RWPE2 (cell line): Measurements from ENCODE around the gene SIPA1L2.

Source experiments
- ATAC-seq: fragments of 200-7000 bp; cut with Tn5 transposase; 3 replicates; pipeline ENCODE4 v1.9.1; 2021; ENCODE audit warnings: low read depth
- DNase-seq: peaks from one replicate; pipeline ENCODE4 v3.0.0-alpha.2; 2020; ENCODE audit warnings: low spot score
- H3K27ac ChIP-seq: fragments of 450-650 bp; 2 replicates; pipeline ENCODE4 v1.5.1; 2017; ENCODE audit warnings: mild to moderate bottlenecking; ENCODE audit not compliant: poor library complexity, severe bottlenecking
- H3K27me3 ChIP-seq: fragments of 250-450 bp; sonication (Bioruptor Pico); 2 replicates; pipeline ENCODE4 v1.5.1; 2021; ENCODE audit warnings: mild to moderate bottlenecking, moderate library complexity; ENCODE audit not compliant: insufficient read depth, poor library complexity, severe bottlenecking
- H3K36me3 ChIP-seq: fragments of 250-450 bp; sonication (Bioruptor Pico); 2 replicates; pipeline ENCODE4 v1.5.1; 2020; ENCODE audit warnings: low read depth, mild to moderate bottlenecking, moderate library complexity
- H3K4me1 ChIP-seq: fragments of 250-450 bp; sonication (Bioruptor Pico); 2 replicates; pipeline ENCODE4 v1.5.1; 2021; ENCODE audit warnings: mild to moderate bottlenecking, moderate library complexity; ENCODE audit not compliant: insufficient read depth, poor library complexity, severe bottlenecking
- H3K4me3 ChIP-seq: fragments of 250-450 bp; sonication (Bioruptor Pico); 2 replicates; pipeline ENCODE4 v1.5.1; 2021; ENCODE audit warnings: mild to moderate bottlenecking, moderate library complexity; ENCODE audit not compliant: severe bottlenecking
- H3K9me3 ChIP-seq: fragments of 250-450 bp; sonication (Bioruptor Pico); 2 replicates; pipeline ENCODE4 v1.5.1; 2021; ENCODE audit warnings: mild to moderate bottlenecking, moderate library complexity; ENCODE audit not compliant: severe bottlenecking
- CTCF ChIP-seq: fragments of 450-650 bp; IDR thresholded peaks from one replicate; pipeline ENCODE4 v1.5.1; 2017; ENCODE audit warnings: mild to moderate bottlenecking, moderate library complexity; ENCODE audit not compliant: poor library complexity, severe bottlenecking

The SIPA1L2 gene

GRCh38 chr1:232635279-232635678 lies 5.3 kb upstream of the SIPA1L2 start:
- Histone ChIP-seq H3K27me3 (no peaks in the 10 kb centered on the region), H3K4me3 (no peak overlapping the region), H3K27ac (no peak overlapping the region), H3K36me3 (no peaks in the 10 kb centered on the region), H3K4me1 (no peaks in the 10 kb centered on the region), H3K9me3 (no peaks in the 10 kb centered on the region)
- TF ChIP-seq CTCF, result no peak
- ATAC-seq (no peak), DNase-seq (no peak)

- ATAC-seq, result no peak
- H3K27ac ChIP-seq, result no peak overlapping the region
- no peaks in the 10 kb centered on the region for H3K27me3 ChIP-seq
- no peak for DNase-seq
- TF ChIP-seq CTCF, result no peak
- H3K4me3 ChIP-seq, result no peak overlapping the region
- H3K4me1 ChIP-seq, result peaks cover under 1% of the 10 kb centered on the region
- H3K36me3 ChIP-seq, result no peaks in the 10 kb centered on the region
- no peaks in the 10 kb centered on the region for H3K9me3 ChIP-seq
These were observed 4.2 kb upstream of the SIPA1L2 start for GRCh38 chr1:232634096-232634495.

GRCh38 chr1:232630894-232631195 lies 912 bp upstream of the SIPA1L2 start:
- peaks cover 9% of the 10 kb centered on the region for H3K4me1 ChIP-seq
- peak; percentile 19 for TF ChIP-seq CTCF
- H3K9me3 ChIP-seq, result no peaks in the 10 kb centered on the region
- peak overlapping the region; percentile 71 for H3K4me3 ChIP-seq
- ATAC-seq (no peak), DNase-seq (no peak)
- H3K36me3 ChIP-seq, result no peaks in the 10 kb centered on the region
- H3K27me3 ChIP-seq, result no peaks in the 10 kb centered on the region
- H3K27ac ChIP-seq, result no peak overlapping the region

- ATAC-seq (peak; percentile 37; the same call in 2 of the 3 replicates), DNase-seq (no peak)
- TF ChIP-seq CTCF, result no peak
- Histone ChIP-seq H3K36me3 (no peaks in the 10 kb centered on the region), H3K9me3 (no peaks in the 10 kb centered on the region), H3K27ac (no peak overlapping the region), H3K4me3 (peak overlapping the region; percentile 71), H3K4me1 (peaks cover 9% of the 10 kb centered on the region), H3K27me3 (no peaks in the 10 kb centered on the region)
These were observed 485 bp downstream of the SIPA1L2 start for GRCh38 chr1:232629250-232630046.
